ENCODE measurements around the gene OGFOD3.
A peak's percentile ranks its signal among the peaks of the same experiment; 100 is the strongest.
"Not testable (repeated sequence)": the region's sequence is repeated elsewhere in the genome, so short reads cannot be mapped to it uniquely, and the experiment has no call there.

Gene OGFOD3

DNA sequence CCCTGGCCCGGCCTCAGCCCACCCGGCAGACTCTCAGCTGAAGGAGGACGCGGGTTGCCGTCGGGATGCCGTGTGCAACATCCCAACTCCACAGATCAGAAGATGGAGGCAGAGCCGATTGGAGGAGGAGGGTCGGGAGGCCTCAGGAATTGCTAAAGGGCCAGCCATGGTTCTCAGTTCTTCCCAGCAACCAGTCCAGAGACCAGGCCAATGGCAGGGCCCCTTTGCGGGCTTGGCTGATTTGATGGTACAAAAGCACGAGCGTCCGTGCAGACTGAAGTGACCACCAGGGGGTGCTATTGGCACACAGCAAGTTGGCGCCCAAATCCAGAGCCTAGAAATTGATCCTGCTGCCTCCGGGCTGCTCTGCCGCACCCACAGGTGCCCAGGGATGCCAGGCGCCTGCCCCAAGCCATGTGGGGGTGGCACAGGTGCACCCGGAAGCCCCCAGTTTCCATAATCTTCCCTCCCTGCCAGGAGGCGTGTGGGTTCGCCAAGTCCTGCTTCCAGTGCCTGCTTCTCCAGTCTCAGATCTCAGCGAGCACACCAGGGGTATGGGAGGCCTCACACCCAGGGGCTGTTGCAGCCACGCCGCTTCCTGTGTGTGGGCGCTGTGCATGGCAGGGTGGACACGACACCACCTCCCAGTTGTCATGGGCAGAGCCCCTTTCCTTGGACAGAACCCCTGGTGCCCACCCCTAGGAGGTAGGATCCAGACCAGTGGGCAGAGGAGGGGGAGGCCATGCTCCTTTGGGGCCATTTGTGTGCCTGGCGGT, 66.5 kb downstream of the OGFOD3 start:
- DNase-seq (peak; percentile 86), ATAC-seq (peak; percentile 74)

DNA sequence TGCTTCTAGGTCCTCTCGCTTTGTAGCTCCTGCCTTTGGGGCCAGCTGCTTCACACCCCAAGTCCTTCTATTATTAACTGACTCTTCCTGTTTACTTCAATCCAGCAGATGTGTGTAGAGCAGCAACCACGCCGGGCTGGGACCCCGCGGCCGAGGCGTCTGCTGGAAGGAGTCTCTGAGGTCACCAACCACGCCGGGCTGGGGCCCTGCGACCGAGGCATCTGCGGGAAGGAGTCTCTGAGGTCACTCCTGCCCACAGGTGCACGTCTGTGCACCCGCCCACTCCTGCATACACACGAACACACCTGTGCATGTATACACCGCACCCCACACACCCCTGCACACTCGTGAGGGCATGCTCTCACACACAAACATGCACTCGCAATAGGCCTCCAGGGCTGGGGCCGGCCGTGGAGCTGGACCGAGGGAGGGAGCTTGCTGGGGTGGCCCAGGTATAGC, 67.1 kb downstream of the OGFOD3 start:
- no peak for ATAC-seq
- no peak for DNase-seq

DNA sequence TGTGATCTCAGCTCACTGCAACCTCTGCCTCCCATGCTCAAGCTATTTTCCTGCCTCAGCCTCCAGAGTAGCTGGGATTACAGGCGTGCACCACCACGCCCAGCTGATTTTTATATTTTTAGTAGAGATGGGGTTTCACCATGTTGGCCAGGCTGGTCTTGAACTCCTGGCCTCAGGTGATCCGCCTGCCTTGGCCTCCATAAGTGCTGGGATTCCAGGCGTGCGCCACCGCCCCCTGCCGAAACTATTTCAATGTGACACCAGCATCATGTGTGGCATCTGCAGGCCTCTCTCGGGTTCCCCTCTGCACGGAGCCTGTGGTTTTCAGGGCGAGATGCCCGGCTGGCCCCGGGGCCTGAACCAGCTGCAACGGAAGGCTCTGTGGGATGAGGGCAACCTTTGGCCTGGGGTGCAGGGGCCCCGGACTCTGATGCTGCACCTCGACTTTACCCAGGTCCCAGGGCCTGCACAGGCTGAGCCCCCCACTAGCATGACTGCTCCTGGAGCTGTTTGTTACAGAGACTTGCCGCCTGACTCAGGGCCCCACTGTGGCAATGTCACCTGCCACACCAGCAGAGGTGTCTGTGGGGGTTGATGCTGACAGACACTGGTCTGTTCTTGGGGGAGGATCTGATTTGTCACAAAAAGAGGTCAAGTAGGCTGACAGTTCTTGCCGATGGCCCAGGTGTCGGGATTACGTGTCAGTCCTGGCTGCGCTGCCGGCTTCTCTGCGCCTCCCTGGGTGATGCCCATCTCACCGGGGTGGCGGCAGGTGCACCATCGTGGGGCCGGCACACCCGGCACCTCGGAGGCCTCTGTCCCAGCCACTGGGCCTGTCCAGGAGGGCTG, 68.0 kb downstream of the OGFOD3 start:
- peak; percentile 65 for DNase-seq
- peak; percentile 38 for ATAC-seq

DNA sequence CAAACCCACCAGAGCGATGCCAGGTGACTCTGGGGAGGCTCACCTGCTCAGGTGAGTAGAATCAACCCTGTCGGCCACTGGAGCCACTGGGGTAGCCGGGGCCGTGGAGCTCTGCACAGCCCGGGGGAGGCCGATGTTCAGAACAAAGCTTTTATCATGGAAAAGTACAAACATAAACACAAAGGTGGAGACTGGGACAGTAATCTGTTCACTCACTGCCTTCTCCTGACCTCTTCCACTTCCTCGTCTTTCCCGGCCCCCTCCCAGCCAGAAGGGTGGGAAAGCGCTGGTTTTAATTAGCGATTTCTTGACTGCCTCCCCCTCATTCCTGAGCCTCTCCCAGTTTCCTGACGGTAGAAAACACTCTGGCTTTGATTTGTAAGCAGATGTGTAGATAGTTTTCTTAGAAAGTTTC, 69.1 kb downstream of the OGFOD3 start:
- DNase-seq (no peak), ATAC-seq (no peak)

DNA sequence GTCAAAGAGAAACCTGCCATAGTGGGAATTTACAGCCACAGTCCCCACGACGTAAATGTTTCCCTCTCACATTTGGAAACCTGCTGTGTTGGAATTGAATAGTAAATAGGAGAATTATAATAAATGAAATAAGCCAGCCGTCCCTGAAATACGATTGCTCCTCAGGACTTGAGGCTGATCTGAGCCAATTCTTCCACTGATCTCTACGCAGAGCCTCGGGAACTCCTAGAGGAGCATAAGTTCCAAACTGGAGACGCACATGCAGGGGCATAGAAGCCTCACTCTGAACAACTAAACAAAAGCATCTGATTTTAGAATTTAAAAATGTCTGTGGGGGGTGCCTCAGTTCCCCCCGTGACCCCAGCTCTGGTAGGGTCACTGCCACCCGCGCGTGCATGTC, 69.5 kb downstream of the OGFOD3 start:
- ATAC-seq: no peak
- DNase-seq: no peak

DNA sequence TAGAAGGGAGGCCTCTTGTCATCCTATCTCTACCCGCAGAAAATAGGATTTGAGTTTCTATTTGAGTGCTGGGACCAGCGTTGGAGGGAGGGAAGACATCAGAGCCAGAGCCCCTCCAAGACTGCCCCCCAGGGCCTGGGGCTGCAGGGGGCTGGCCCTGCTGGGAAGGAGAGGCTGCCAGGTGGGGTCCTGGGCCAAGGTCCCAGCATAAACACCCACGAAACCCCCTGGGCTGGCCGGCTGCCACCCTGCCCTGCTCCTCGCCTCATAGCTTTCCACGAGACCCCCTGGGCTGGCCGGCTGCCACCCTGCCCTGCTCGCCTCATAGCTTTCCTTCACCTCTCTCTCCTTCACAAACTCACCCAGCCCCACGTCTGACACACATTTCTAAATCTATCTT, 70.0 kb downstream of the OGFOD3 start:
- no peak for ATAC-seq

DNA sequence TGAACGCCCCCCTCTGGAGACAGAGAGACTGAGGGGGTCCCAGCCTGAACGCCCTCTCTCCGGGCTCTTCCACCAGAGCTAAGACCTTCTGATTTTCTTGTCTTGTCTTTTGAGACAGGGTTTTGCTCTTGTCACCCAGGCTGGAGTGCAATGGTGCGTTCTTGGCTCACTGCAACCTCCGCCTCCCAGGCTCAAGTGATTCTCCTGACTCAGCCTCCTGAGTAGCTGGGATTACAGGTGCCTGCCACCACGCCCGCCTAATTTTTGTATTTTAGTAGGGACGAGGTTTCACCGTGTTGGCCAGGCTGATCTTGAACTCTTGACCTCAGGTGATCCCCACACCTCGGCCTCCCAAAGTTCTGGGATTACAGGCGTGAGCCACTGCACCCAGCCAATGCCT, 70.4 kb downstream of the OGFOD3 start:
- DNase-seq, ATAC-seq: not testable (repeated sequence)

More for the DNA sequence above, 70.0 kb downstream of the OGFOD3 start:
- no peak for DNase-seq

DNA sequence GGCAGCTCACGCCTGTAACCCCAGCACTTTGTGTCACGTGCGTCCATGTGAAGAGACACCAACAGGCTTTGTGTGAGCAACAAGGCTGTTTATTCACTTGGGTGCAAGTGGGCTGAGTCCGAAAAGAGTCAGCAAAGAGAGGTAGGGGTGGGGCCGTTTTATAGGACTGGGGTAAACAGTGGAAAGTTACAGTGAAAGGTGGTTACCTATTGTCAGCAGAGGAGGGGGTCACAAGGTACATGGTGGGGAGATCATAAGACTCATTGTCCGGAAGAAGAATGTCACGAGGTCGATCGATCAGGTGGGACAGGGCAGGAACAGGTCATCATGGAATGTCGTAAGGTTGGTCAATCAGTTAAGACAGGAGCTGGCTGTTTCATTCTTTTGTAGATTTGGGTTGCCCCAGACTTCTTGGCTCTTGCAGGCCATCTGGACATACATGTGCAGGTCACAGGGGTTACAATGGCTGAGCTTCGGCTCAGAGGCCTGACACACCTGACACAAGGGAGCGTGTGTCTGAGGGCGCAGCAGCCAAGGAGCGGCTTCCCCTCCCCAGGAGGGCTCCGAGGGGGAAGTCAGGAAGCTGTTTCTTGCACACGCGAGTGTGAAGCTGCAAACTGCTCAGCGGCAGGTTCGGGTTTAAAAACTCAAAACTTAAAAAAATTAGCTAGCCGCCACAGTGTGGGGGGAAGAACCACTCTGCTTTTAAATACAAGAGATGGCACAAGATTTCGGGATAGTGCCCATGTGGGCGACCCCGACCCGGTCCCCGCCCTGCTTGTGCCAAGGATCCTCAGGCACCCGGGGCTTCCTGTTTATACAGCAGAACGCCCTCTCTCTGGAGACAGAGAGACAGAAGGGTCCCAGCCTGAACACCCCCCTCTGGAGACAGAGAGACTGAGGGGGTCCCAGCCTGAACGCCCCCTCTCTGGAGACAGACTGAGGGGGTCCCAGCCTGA, 71.8 kb downstream of the OGFOD3 start:
- DNase-seq: no peak
- ATAC-seq: no peak

DNA sequence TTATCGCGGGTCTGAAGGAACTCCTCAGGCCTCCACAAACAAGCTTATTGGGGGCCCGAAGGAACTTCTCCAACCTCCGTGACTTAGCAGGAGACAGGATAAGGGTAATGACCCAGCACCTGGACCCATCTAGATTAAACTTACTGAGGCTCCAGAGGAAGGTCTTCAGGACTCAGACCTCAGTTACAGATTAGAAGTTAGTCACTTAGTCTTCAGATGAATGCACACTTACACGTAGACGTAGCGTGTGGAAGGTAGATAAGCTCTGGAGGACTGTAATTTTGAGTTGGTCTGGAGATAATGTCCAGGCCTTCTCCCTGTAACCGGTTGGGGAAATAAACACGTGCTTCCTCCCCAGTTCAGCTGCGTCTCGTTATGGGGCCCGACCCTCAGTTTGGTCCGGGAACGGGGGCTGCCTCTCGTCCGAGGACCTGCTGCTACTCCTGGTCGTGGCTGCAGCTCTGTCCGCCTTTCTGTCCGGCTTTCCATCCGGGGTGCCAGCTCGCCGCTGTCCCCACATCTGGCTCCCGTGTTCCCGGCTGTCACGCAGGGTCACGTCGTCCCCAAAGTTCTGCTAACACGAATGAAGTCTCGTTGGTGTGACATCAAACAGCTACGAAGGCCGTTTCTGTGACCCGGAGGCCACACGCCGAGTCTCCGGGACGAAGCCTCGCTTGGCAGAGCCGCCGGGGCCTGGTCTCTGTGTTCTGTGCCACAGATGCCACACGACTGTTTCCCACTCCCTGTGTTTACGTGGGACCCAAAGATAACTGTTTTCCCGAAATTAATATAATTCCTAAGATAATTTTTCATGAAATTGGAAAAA, 73.0 kb downstream of the OGFOD3 start:
- no peak for ATAC-seq

DNA sequence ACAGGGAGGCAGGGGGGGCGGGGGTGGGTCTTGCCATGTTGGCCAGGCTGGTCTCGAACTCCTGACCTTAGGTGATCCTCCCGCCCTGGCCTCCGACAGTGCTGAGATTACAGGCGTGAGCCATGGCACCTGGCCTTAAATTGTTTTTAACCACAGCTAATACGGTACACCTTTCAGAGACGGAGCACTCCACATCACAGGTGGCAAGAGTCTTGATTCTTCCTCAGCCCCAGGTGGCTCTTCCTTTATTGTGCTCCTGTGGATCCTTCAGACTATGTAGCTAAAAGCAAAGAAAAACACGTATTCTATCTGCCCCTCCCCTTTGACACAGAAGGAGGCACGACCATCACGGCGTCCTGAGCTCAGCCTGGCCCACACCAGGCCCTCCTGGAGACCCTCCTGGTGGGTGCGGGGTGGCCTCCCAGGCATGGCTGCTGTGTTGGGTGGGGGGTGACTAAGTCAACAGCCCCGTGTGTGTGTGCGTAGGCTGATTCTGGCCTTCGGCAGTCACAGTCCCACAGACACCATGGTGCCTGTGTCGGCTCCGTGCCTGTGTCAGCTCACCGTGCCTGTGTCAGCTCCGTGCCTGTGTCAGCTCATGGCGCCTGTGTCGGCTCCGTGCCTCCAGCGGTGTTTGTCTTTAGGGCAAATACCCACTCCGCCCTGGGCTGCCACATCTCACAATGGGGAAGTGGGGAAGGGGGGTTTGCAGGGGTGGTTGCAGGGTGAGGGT, 74.0 kb downstream of the OGFOD3 start:
- DNase-seq (no peak), ATAC-seq (no peak)

More for the DNA sequence above, 73.0 kb downstream of the OGFOD3 start:
- DNase-seq: no peak

DNA sequence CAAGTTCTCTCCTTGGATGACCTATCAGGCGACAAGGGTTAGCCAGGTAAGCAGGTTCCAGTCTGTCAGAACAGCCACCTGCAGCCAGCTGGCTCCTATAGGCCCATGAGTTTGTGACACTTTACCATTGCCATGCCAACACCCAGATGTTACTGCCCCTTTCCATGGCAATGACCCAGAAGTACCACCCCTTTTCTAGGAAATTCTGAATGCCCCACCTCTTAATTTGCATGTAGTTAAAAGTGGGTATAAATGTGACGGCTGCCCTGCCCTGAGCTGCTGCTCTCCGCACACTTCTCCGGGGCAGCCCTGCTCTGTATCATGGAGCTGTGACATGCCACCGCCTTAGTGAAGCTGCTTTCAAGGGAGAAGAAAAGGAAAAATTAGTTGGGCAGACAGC, 74.8 kb downstream of the OGFOD3 start:
- ATAC-seq (no peak), DNase-seq (no peak)

DNA sequence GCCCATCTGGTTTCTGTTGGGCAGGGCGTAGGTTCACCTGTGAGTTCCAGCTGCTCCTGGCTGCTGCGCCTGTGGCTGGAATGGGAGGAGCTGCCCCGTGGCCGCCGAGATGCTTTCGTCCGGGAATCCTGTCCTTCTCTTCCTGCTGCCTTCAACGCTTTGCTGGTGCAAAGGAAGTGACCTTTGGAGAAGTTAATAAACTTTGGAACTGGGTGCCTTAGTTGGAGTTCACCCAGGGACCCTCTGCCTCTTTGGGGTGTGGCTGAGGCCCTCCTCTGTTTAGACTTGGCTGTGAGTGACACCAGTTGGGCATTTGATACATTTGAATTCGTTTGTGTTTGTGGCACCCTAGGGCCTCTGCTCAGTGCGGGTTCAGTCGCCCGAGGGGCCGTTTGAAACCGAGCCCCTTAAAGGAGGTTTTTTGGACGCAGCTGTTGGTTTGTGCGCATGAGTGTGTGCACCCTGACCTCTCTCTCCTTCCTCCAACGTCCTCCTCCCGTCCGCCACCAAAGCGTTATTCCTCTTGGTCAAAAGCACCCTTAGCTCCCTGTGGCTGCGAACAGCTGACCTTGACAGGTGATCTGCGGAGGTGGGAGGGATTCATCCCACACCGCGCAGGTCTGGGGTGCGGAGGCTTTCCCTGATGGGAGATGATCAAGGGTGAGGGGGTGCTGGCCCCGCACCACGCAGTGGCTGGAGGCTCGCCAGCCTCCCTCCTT, 75.9 kb downstream of the OGFOD3 start:
- no peak for ATAC-seq
- DNase-seq: no peak

DNA sequence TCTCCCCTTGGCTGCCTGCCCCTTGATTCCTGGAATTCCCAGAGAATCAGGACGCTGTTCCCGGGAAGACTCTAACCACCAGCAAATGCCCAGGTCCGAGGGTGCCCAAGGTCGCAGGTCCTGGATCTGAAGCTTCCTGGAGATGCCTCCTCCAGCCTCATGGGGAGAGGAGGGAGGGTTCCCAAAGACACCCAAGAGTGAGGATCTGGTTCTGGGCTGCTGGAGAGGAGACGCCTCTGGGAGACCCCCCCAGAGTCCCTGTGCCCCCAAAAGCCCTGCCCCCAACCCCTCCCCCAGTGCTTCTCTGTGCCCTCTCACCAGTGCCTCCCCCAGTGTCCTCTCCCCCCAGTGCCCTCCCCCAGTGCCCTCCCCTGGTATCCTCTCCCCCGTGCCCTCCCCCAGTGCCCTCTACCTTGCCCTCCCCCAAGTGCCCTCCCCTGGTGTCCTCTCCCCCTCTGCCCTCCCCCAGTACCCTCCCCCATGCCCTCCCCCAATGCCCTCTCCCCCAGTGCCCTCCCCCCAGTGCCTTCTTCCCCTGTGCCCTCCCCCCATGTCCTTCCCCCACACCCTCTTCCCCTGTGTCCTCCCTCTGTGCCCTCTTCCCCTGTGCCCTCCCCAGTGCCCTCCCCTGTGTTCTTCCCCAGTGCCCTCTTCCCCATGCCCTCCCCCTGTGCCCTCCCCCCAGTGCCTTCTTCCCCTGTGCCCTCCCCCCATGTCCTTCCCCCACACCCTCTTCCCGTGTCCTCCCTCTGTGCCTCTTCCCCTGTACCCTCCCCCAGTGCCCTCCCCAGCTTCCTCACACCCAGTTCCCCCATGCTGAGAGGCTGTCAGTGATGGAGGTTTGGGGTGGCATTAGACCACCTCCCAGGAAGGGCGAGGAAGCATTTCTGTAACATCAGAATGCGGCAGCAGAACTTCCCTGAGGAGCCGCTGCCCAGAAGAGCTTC, 78.5 kb downstream of the OGFOD3 start:
- DNase-seq: no peak

More for the DNA sequence above, 78.5 kb downstream of the OGFOD3 start:
- no peak for ATAC-seq

Measured in stimulated activated naive CD8-positive, alpha-beta T cell treated with anti-CD3 and anti-CD28 coated beads, Interleukin-15, Interleukin-2, amounts not matched to agents 100 U/mL and 50 U/mL, for 24 hours (primary cell).